Neural cell (in vitro differentiated cells): ENCODE results near the gene LRFN3. TPM values are rescaled to one million over a fixed set of nuclear protein-coding genes. Genes with fewer than 3 reads are reported as not detected.
"Not testable (repeated sequence)": the region's sequence is repeated elsewhere in the genome, so short reads cannot be mapped to it uniquely, and the experiment has no call there.

Experiments used
- H2AFZ ChIP-seq: fragments of 200-600, 300-800 bp; sonication (generic), shearing (Covaris generic); 2 replicates; pipeline ENCODE4 v1.6.0; 2014; ENCODE audit warnings: low read depth, mild to moderate bottlenecking, antibody characterized with exemption, low read length, moderate library complexity
- H3F3A ChIP-seq: fragments of 200-600 bp; shearing (Covaris generic); 2 replicates; pipeline ENCODE4 v1.6.1; 2016; ENCODE audit warnings: mild to moderate bottlenecking, moderate library complexity, mixed read lengths, antibody characterized with exemption, low read length; ENCODE audit not compliant: insufficient read depth, poor library complexity, severe bottlenecking
- H3K27ac ChIP-seq: fragments of 200-600, 300-800 bp; sonication (generic), shearing (Covaris generic); 2 replicates; pipeline ENCODE4 v1.5.1; 2014; ENCODE audit warnings: mild to moderate bottlenecking, low read length, moderate library complexity
- H3K27me3 ChIP-seq: fragments of 300-800, 200-600 bp; sonication (generic), shearing (Covaris generic); 2 replicates; pipeline ENCODE4 v1.6.0; 2014; ENCODE audit warnings: mild to moderate bottlenecking, low read depth, low read length, moderate library complexity; ENCODE audit not compliant: insufficient read depth
- H3K36me3 ChIP-seq: fragments of 300-800, 200-600 bp; sonication (generic), shearing (Covaris generic); 2 replicates; pipeline ENCODE4 v1.5.1; 2014; ENCODE audit warnings: mild to moderate bottlenecking, antibody characterized with exemption, low read length, moderate library complexity; ENCODE audit not compliant: insufficient read depth
- H3K4me2 ChIP-seq: fragments of 300-800, 200-600 bp; sonication (generic), shearing (Covaris generic); 2 replicates; pipeline ENCODE4 v1.6.0; 2014; ENCODE audit warnings: mild to moderate bottlenecking, low read length
- H3K4me3 ChIP-seq: fragments of 300-800, 200-600 bp; sonication (generic), shearing (Covaris generic); 2 replicates; pipeline ENCODE4 v1.5.1; 2014; ENCODE audit warnings: mild to moderate bottlenecking, low read length, moderate library complexity
- H3K79me2 ChIP-seq: fragments of 200-600 bp; shearing (Covaris generic); replicated peaks from 2 replicates; pipeline ENCODE4 v1.6.0; 2014; ENCODE audit warnings: mild to moderate bottlenecking, low read length, moderate library complexity; ENCODE audit not compliant: insufficient read depth
- H3K9ac ChIP-seq: fragments of 300-800, 200-600 bp; sonication (generic), shearing (Covaris generic); 2 replicates; pipeline ENCODE4 v1.6.1; 2016; ENCODE audit warnings: mild to moderate bottlenecking, low read length, mixed read lengths
- H3K9me2 ChIP-seq: fragments of 200-600 bp; shearing (Covaris generic); 2 replicates; pipeline ENCODE4 v1.6.1; 2016; ENCODE audit warnings: mild to moderate bottlenecking, low read length, mixed read lengths; ENCODE audit not compliant: insufficient read depth
- H3K9me3 ChIP-seq: fragments of 200-600, 300-800 bp; sonication (generic), shearing (Covaris generic); 2 replicates; pipeline ENCODE4 v1.6.1; 2016; ENCODE audit warnings: mild to moderate bottlenecking, mixed run types, low read length, moderate library complexity, mixed read lengths
- H4K20me1 ChIP-seq: fragments of 200-600 bp; shearing (Covaris generic); 2 replicates; pipeline ENCODE4 v1.6.1; 2016; ENCODE audit warnings: mild to moderate bottlenecking, mixed run types; ENCODE audit not compliant: insufficient read depth
- CTCF ChIP-seq: fragments of 450-650 bp; IDR thresholded peaks from 2 replicates; pipeline ENCODE4 v1.5.1; 2014; ENCODE audit warnings: antibody characterized with exemption, mild to moderate bottlenecking, moderate library complexity; ENCODE audit not compliant: poor library complexity, severe bottlenecking
- EP300 ChIP-seq: fragments of 450-650 bp; conservative IDR thresholded peaks from 2 replicates; pipeline ENCODE4 v1.6.1; 2014; ENCODE audit warnings: antibody characterized with exemption, mild to moderate bottlenecking, moderate library complexity; ENCODE audit not compliant: poor library complexity, severe bottlenecking
- EZH2 ChIP-seq: fragments of 200-600, 300-800 bp; shearing (Covaris generic), sonication (generic); IDR thresholded peaks from 2 replicates; pipeline ENCODE4 v1.6.1; 2014; ENCODE audit warnings: antibody characterized with exemption, low read length, borderline replicate concordance, mild to moderate bottlenecking; ENCODE audit not compliant: insufficient read depth, poor library complexity, severe bottlenecking
- MXI1 ChIP-seq: fragments of 450-650 bp; conservative IDR thresholded peaks from 2 replicates; pipeline ENCODE4 v1.6.1; 2014; ENCODE audit warnings: antibody characterized with exemption, mild to moderate bottlenecking; ENCODE audit not compliant: poor library complexity, severe bottlenecking
- POLR2AphosphoS5 ChIP-seq: IDR thresholded peaks from 2 replicates; pipeline ENCODE4 v1.6.1; 2012
- RAD21 ChIP-seq: fragments of 450-650 bp; conservative IDR thresholded peaks from 2 replicates; pipeline ENCODE4 v1.6.1; 2014; ENCODE audit warnings: antibody characterized with exemption, mild to moderate bottlenecking, moderate library complexity
- REST ChIP-seq: IDR thresholded peaks from 2 replicates; pipeline ENCODE4 v1.6.1; 2012; ENCODE audit warnings: borderline replicate concordance
- SMC3 ChIP-seq: fragments of 450-650 bp; conservative IDR thresholded peaks from 2 replicates; pipeline ENCODE4 v1.6.1; 2014; ENCODE audit warnings: antibody characterized with exemption, mild to moderate bottlenecking, moderate library complexity; ENCODE audit not compliant: poor library complexity
- TAF1 ChIP-seq: IDR thresholded peaks from 2 replicates; pipeline ENCODE4 v1.6.1; 2012; ENCODE audit warnings: low read depth
- polyA plus RNA-seq: library from polyadenylated mRNA; depleted of rRNA; stranded (reverse); fragments of >200 nt; gene quantifications from 2 replicates; pipeline ENCODE4 v1.2.3, GENCODE V29; 2014

The LRFN3 gene
- polyA plus RNA-seq, 1 donor from 2014 or later = 11.1 TPM

DNA sequence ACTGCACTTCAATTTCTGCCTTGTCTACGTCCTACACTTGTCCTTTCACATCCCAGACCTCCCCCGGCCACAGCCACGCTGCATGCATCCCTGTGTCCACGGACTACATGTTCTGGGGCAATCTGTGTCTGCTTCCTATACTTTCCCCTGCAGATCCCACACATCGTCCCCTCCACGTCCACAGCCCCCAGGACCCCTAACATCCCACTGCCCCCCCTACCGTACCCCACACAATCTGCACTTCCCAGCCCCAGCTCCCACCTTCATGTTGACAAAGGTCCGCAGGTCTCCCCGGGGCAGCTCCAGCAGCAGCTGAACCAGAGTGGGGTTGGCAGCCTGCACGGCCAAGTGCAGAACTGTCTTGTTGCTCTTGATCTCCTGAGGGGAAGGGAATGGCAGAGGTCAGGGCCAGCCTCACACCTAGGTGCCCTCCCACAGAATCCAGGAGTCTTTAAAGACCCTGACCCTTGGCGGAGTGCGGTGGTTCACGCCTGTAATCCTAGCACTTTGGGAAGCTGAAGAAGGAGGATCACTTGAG, 46.0 kb upstream of the LRFN3 start:
- Histone ChIP-seq H3K4me2 (no peak overlapping the region), H3K27ac (no peak overlapping the region), H3K9me2 (no peaks in the 10 kb centered on the region), H2AFZ (no peak overlapping the region), H3K27me3 (no peaks in the 10 kb centered on the region), H3F3A (no peaks in the 10 kb centered on the region), H4K20me1 (no peaks in the 10 kb centered on the region), H3K4me3 (no peak overlapping the region), H3K9ac (no peak overlapping the region), H3K36me3 (peaks cover 3% of the 10 kb centered on the region), H3K79me2 (no peaks in the 10 kb centered on the region), H3K9me3 (no peaks in the 10 kb centered on the region)
- TF ChIP-seq POLR2AphosphoS5 (no peak), MXI1 (no peak)

DNA sequence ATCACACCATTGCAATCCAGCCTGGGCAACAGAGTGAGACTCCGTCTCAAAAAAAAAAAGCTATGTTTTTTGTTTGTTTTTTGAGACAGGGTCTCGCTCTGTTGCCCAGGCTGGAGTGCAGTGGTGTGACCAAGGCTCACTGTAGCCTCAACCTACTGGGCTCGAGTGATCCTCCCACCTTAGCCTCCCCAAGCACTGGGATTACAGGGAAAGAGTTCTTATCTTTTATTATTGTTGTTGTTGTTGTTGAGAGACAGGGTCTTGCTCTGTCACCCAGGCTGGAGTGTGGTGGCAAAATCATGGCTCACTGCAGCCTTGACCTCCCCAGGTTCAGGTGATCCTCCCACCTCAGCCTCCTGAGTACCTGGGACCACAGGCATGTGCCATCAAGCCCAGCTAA, 44.4 kb upstream of the LRFN3 start:
- not testable (repeated sequence) for H3K79me2 ChIP-seq, H3K9me3 ChIP-seq, H3K9me2 ChIP-seq, H4K20me1 ChIP-seq, H3K9ac ChIP-seq, H3K4me3 ChIP-seq, H3K36me3 ChIP-seq, H3K27me3 ChIP-seq, H3K4me2 ChIP-seq, H3K27ac ChIP-seq, H3F3A ChIP-seq, H2AFZ ChIP-seq

DNA sequence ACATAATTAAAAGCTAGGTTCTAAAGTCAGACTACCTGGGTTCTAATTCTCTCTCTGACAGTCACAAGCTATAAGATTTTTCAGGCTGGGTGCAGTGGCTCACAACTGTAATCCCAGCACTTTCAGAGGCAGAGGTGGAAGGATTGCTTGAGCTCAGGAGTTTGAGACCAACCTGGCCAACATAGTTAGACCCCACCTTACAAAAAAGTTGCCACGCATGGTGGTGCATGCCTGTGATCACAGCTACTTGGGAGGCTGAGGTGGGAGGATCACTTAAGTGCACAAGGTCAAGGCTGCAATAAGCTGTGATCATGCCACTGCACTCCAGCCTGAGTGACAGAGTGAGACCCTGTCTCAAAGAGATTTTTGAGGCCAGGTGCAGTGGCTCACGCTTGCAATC, 41.8 kb upstream of the LRFN3 start:
- no peak overlapping the region for H2AFZ ChIP-seq
- no peaks in the 10 kb centered on the region for H3K27me3 ChIP-seq
- no peaks in the 10 kb centered on the region for H3K9me2 ChIP-seq
- H3K9ac ChIP-seq = no peak overlapping the region
- no peak overlapping the region for H3K27ac ChIP-seq
- H3F3A ChIP-seq = no peaks in the 10 kb centered on the region
- TF ChIP-seq SMC3 = no peak
- TF ChIP-seq EZH2 = no peak
- TF ChIP-seq CTCF = no peak
- TF ChIP-seq RAD21 = no peak
- TF ChIP-seq TAF1 = no peak
- no peak for TF ChIP-seq MXI1
- TF ChIP-seq POLR2AphosphoS5 = no peak
- no peak for TF ChIP-seq EP300
- TF ChIP-seq REST = no peak
- H3K79me2 ChIP-seq = peaks cover 3% of the 10 kb centered on the region
- no peak overlapping the region for H3K4me3 ChIP-seq
- H3K36me3 ChIP-seq = no peaks in the 10 kb centered on the region
- H4K20me1 ChIP-seq = no peaks in the 10 kb centered on the region
- no peaks in the 10 kb centered on the region for H3K9me3 ChIP-seq
- H3K4me2 ChIP-seq = no peak overlapping the region
